Stromal cell of bone marrow (primary cell): ENCODE results near the gene PRIMA1.

Experiments
- DNase-seq: peaks from one replicate; pipeline ENCODE4 v3.0.0-alpha.2; 2012; ENCODE audit warnings: low read depth

The PRIMA1 gene

DNA sequence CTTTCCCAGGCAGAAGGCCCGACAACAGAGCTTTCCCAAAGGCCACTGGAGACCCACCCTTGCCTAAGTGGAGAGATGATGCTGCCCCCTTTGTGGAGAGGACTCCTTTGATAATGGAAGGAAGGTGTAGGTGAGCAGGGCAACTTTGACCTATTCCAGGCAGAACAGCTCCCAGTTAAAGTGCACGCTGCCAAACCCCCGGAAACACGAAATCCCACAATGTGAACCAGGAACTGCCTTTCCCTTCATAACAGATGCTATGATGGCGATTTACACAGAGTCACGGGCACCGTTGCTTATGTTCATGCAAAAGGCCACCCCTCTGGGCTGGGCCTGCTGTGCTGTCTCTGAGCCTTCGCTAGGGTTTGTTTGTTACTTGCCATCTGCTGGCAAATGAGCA, 34.6 kb downstream of the PRIMA1 start:
- no peak for DNase-seq

DNA sequence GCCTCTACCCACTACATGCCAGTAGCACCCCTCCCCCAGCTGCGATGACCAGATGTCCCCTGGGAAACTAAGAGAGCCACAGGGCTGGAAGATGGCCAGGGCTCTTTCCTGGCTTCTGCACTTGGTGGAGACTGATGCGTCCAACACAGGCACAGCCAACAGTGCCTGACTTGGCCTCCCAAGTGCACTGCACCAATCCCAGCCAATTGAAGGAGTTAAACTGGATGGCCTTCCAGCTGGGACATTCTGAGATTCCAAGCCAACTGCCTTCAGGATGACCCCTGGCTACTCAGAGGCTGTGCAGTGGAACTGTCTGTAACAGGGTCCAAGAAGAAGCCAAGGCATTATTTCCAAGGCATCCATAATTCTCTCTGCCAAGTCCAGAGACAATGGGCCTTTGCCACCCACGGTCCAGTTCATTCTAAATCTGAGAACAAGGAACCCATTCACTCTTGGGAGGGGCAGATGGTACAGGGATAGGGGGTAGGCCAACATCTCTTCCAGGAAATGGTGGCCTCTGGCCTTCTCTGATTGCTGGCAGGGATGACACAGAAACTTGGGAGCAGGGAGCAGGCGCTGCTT, 35.2 kb downstream of the PRIMA1 start:
- DNase-seq = no peak

DNA sequence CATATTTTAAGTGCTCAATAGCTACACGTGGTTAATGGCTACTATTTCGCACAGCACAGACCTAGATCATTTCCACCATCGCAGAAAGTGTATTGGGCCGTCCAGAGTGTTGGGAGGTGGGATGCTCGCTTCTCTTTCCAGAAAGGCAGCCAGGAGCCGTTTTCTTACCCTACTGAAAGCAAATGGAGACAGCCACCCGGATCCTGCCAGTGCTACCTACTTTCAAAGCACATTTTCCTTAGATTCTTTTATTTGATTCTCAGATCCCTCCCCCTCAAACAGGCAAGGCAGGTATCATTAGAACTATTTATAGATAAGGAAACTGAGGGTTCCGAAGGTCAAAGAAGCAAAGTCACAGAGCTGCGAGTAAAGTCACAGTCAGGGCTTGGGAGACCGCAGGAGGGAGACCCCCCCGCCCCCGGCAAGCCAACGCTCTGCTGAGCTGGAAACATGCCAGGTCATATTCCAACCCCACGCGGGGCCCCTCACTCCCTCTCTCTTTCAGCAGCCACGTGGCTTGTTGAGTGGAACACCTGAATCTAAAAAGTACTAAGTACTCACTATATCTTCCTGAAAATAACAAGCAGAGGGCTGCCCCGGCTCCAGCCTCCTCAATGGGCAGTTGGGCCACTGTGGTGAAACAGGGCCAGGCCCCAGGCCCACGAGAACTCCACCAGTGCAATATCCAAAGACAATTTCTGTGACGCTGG, 36.2 kb downstream of the PRIMA1 start:
- no peak for DNase-seq

DNA sequence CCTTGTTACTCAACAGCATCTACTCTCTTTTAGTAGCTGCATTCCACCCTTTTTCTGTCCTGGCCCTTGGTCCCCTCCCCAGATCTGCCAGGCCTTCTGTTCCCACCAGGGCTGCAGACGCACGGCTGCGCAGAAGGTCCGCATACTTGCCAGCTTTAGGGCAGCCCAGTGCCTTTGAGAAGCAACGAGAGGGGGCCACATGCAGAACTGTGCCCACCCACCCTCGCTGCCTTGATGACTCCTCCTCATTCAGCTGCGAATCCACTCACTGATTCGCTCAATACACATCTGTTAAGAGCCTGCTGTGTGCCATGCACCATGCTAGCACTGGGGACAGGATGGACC, 39.2 kb downstream of the PRIMA1 start:
- no peak for DNase-seq

- no peak for DNase-seq
These were observed 39.8 kb downstream of the PRIMA1 start for GRCh38 chr14:93748208-93749075.

GRCh38 chr14:93747560-93747959, 40.7 kb downstream of the PRIMA1 start:
- DNase-seq = no peak

GRCh38 chr14:93747102-93747501, 41.2 kb downstream of the PRIMA1 start:
- no peak for DNase-seq

- no peak for DNase-seq
These were observed 42.5 kb downstream of the PRIMA1 start for GRCh38 chr14:93745603-93746273.

DNA sequence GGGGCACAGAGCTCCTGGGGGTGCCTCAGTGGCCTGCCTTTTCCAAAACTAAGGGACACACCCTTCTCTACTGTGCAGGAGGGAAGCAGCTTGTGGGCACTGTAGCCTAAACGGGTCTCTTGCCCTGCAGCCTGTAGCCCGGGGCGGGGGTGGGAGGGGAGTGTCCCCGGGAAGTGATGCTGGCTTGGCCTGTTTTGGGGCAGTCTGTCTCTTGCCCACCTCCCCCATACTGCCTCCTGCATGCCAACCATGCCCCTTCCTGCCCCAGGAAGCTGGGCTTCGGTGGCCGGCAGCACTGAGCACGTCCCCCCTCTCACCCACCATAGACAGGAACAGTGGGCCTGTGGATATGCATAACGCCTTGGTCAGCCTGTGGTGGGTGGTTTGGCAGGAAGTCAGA, 43.4 kb downstream of the PRIMA1 start:
- no peak for DNase-seq

DNA sequence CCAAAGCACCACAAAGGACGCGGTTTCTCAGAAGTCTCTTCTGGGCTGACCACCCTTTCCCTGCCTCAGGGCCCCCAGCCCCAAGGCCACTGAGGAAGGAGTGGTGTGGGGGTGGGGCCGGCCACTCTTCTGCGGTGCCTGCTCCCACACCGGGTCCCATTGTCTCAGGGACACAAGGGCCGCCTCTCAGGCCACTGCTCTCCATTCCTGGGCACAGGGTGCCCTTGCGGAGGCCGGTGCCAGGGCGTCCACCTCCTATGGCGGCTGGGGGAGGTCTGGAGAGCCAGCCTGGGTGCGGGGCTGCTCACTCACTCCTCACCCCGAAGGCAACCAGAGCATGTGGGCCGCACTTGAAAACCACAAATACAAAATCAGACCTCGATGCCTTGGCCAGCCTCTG, 44.1 kb downstream of the PRIMA1 start:
- no peak for DNase-seq

- DNase-seq = no peak
These were observed 44.8 kb downstream of the PRIMA1 start for GRCh38 chr14:93743270-93744060.

- no peak for DNase-seq
These were observed 45.5 kb downstream of the PRIMA1 start for GRCh38 chr14:93742761-93743160.

GRCh38 chr14:93741556-93742230, 46.6 kb downstream of the PRIMA1 start:
- no peak for DNase-seq

GRCh38 chr14:93737634-93738033, 50.7 kb downstream of the PRIMA1 start:
- no peak for DNase-seq

DNA sequence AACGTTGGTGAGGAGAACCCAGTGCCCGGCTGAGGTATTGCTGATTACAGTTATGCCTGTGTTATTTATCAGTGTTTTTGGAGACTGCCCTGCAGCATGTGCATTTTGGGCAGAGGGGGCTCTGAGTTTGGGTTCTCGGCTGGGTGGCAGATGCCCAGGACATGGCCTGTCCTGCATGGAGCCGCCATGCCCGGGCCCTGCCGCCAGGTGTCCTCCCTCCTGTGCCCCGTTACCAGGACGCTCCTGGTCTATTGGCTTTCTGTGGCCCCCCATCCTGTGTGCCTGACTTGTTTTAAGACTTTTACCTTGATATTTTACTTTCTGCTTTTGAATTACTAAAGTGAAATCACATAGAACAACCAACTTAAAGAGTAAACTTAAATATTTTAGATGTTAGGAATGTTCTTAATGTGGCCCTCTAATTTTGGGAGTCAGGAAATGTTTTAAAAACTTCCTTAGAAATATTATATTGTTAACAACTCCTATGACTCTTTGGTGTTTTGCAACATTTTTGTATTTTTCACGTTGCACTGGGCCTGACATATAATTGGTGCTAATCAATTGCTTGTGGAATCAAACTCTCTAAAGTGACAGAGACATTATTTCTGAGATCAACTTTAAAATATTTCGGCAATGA, 51.8 kb downstream of the PRIMA1 start:
- no peak for DNase-seq

- DNase-seq = no peak
These were observed 53.1 kb downstream of the PRIMA1 start for GRCh38 chr14:93735206-93735605.

DNA sequence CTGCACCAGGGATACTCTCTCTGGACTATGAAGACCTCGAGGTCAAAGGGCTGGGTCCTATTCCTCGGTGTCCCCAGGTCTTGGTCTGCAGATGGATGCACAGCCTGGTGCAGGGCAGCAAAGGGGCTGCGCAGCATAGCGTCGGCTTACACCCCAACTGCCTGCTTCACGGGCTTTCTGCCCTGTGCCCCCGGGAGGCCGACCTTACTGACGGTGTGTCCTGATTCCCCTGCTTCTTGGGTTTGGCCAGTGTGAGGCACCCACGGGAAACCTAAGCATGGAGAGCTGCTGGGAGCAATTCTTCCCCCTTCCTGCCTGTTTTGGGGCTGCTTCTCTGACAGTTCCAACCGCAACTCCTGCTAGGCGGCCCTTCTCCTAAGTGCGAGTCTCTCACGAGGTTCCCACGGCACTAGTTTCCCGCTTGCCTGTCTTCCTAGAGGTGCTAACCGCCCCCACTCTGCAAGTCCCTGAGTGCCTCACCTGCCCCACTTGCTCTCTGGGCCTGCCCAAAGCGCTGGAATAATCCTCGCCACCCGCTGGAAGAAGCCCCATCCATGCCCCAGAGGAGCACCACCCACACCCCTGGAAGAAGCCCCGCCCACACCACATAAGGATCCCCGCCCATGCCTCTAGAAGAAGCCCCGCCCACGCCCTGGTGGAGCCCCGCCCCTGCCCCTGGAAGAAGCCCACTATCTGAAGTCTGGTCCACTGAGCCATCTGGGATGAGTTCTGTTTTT, 54.0 kb downstream of the PRIMA1 start:
- DNase-seq = no peak

- DNase-seq = no peak
These were observed 54.7 kb downstream of the PRIMA1 start for GRCh38 chr14:93733631-93734030.

- DNase-seq = no peak
These were observed 55.1 kb downstream of the PRIMA1 start for GRCh38 chr14:93733231-93733630.

- no peak for DNase-seq
These were observed 55.8 kb downstream of the PRIMA1 start for GRCh38 chr14:93732524-93732923.
